HepG2 (cell line): ENCODE data around the gene TMPO. TPM values are rescaled to one million over a fixed set of nuclear protein-coding genes. Genes with fewer than 3 reads are reported as not detected.
"Not testable (repeated sequence)": the region's sequence is repeated elsewhere in the genome, so short reads cannot be mapped to it uniquely, and the experiment has no call there.

Source experiments
- ATAC-seq: fragments of 200-7000 bp; cut with Tn5 transposase; 3 replicates; pipeline ENCODE4 v1.9.1; 2020; ENCODE audit warnings: mild to moderate bottlenecking, moderate library complexity
- BruUV-seq: library from RNA; stranded (reverse); fragments of 400-500 nt; replicated peaks from 2 replicates; lab custom pipeline; 2021; lab: Mats Ljungman, UMichigan
- CTCF ChIA-PET: fragments of 300-600 bp; formaldehyde crosslinking; extraction: SDS; loops from one replicate; lab custom pipeline; 2021; ENCODE audit warnings: low total read pairs, inconsistent platforms, low intra/inter-chr PET ratio; lab: Yijun Ruan, JAX
- POLR2A ChIA-PET: fragments of 350-600 bp; sonication (Branson Sonifier 250); formaldehyde crosslinking; loops from one replicate; lab custom pipeline; 2020; ENCODE audit warnings: antibody characterized with exemption, inconsistent platforms; lab: Yijun Ruan, JAX
- DNase-seq: peaks from one replicate; pipeline ENCODE4 v3.0.0-alpha.2; 2015; ENCODE audit warnings: low spot score
- FAIRE-seq: peaks from 3 replicates; lab custom pipeline; 2011; peaks lifted over from hg19 to GRCh38; lab: Jason Lieb, UNC
- H2AFZ ChIP-seq: one replicate; pipeline ENCODE4 v1.6.1; 2011; ENCODE audit warnings: low read length, inconsistent platforms
- H3K27ac ChIP-seq: fragments of 300-600 bp; 3 replicates; pipeline ENCODE4 v1.8.0; 2011; ENCODE audit warnings: mixed run types, mild to moderate bottlenecking, mixed read lengths, low read length, inconsistent platforms; ENCODE audit not compliant: insufficient read depth; ENCODE audit errors: extremely low read length
- H3K27me3 ChIP-seq, 2 experiments: fragments of 200-600 bp in 1 of 2; 2 replicates in 1 of 2; 3 replicates in 1 of 2; pipeline versions ENCODE4 v1.6.0 to v1.8.0; 2011; ENCODE audit warnings: low read length in 2 of 2, mild to moderate bottlenecking in 2 of 2, moderate library complexity in 2 of 2, inconsistent platforms in 1 of 2; ENCODE audit not compliant: insufficient read depth in 2 of 2, control insufficient read depth in 1 of 2
- H3K36me3 ChIP-seq, 2 experiments: fragments of 200-600 bp in 1 of 2; replicated peaks in 1 of 2; 2 replicates in 1 of 2; 3 replicates in 1 of 2; pipeline versions ENCODE4 v1.5.1 to v1.8.0; 2011; ENCODE audit warnings: low read length in 2 of 2, inconsistent platforms in 1 of 2; ENCODE audit not compliant: insufficient read depth in 2 of 2, control insufficient read depth in 1 of 2
- H3K4me1 ChIP-seq: 2 replicates; pipeline ENCODE4 v1.5.1; 2012; ENCODE audit warnings: low read length, inconsistent platforms; ENCODE audit not compliant: insufficient read depth
- H3K4me2 ChIP-seq: 2 replicates; pipeline ENCODE4 v1.6.0; 2011; ENCODE audit warnings: low read depth, low read length, inconsistent platforms
- H3K4me3 ChIP-seq, 3 experiments: fragments of 200-600 bp in 1 of 3; sonication (generic), shearing (Covaris generic) in 1 of 3; replicated peaks in 1 of 3; 2 replicates each; pipeline ENCODE4 v1.5.1; 2011 to 2016; ENCODE audit warnings: low read length in 3 of 3, inconsistent platforms in 2 of 3, low read depth in 2 of 3, mild to moderate bottlenecking in 2 of 3, control low read depth in 1 of 3, mixed read lengths in 1 of 3; ENCODE audit not compliant: insufficient read depth in 1 of 3
- H3K79me2 ChIP-seq: one replicate; pipeline ENCODE4 v1.6.1; 2011; ENCODE audit warnings: low read length, inconsistent platforms; ENCODE audit not compliant: insufficient read depth
- H3K9ac ChIP-seq: 2 replicates; pipeline ENCODE4 v1.6.0; 2011; ENCODE audit warnings: mild to moderate bottlenecking, low read depth, low read length, inconsistent platforms; ENCODE audit not compliant: insufficient read depth
- H3K9me3 ChIP-seq: 2 replicates; pipeline ENCODE4 v1.5.1; 2012; ENCODE audit warnings: mild to moderate bottlenecking, low read length
- H4K20me1 ChIP-seq: 2 replicates; pipeline ENCODE4 v1.6.0; 2011; ENCODE audit warnings: inconsistent platforms, mild to moderate bottlenecking, low read length, moderate library complexity; ENCODE audit not compliant: insufficient read depth
- HNRNPK ChIP-seq: fragments of 200-400 bp; formaldehyde crosslinking; IDR thresholded peaks from 2 replicates; pipeline ENCODE4 v1.6.1; 2018; ENCODE audit warnings: low read length, low read depth, moderate library complexity, mild to moderate bottlenecking; ENCODE audit not compliant: poor library complexity, severe bottlenecking
- MYPOP ChIP-seq: sonication (generic); formaldehyde crosslinking; IDR thresholded peaks from 2 replicates; pipeline ENCODE4 v1.8.1; 2023; ENCODE audit warnings: mild to moderate bottlenecking, moderate library complexity, missing genetic modification reagents
- ZNF282 ChIP-seq: fragments of 450-650 bp; IDR thresholded peaks from 2 replicates; pipeline ENCODE4 v1.6.1; 2018; ENCODE audit not compliant: partially characterized antibody
- ZNF468 ChIP-seq: sonication (generic); formaldehyde crosslinking; IDR thresholded peaks from 2 replicates; pipeline ENCODE4 v1.8.0; 2022; ENCODE audit warnings: mild to moderate bottlenecking, moderate library complexity, missing genetic modification reagents
- ZNF556 ChIP-seq: sonication (generic); formaldehyde crosslinking; IDR thresholded peaks from 2 replicates; pipeline ENCODE4 v1.4.0; 2020; ENCODE audit warnings: mild to moderate bottlenecking, missing genetic modification reagents, borderline replicate concordance
- ZNF607 ChIP-seq: sonication (generic); formaldehyde crosslinking; IDR thresholded peaks from 2 replicates; pipeline ENCODE4 v1.5.1; 2020; ENCODE audit warnings: missing genetic modification reagents, mild to moderate bottlenecking, borderline replicate concordance
- ZSCAN9 ChIP-seq: IDR thresholded peaks from 2 replicates; pipeline ENCODE4 v1.6.1; 2016; ENCODE audit warnings: borderline replicate concordance
- WGBS: methylation state at CpG from one replicate; pipeline ENCODE4 v1.1.6; 2017; ENCODE audit warnings: low lambda C conversion rate; 5-methylcytosine and 5-hydroxymethylcytosine counted together
- in situ Hi-C: cut with HindIII; loops from 2 replicates; pipeline ENCODE4 v1.10.0; 2017; ENCODE audit warnings: low pct_unique_long_range_greater_than_20kb; ENCODE audit not compliant: extremely low pct_ligation_motif_present
- intact Hi-C: fragments of 100-400 bp; cut with micrococcal nuclease; formaldehyde crosslinking; loops from one replicate; pipeline ENCODE4 v1.10.0; 2022; ENCODE audit not compliant: unreplicated experiment
- polyA plus RNA-seq, 8 experiments: library from polyadenylated mRNA; depleted of rRNA in 3 of 8; stranded (reverse) in 7 of 8; unstranded in 1 of 8; fragments of >200 nt; fragmentation: Illumina TruSeq in 4 of 8; extraction: Trizol in 4 of 8; gene quantifications; 2 replicates each; pipeline versions ENCODE4 v1.2.1 to v1.2.3, GENCODE V29; 2011 to 2016; ENCODE audit warnings: low read depth in 4 of 8, missing spikeins in 1 of 8, mixed read lengths in 1 of 8; ENCODE audit not compliant: insufficient read depth in 1 of 8
- total RNA-seq, 5 experiments: library from RNA; depleted of rRNA; stranded (reverse); fragments of >200 nt; fragmentation: Illumina TruSeq; extraction: Trizol; gene quantifications; 2 replicates each; pipeline ENCODE4 v1.2.3, GENCODE V29; 2016; ENCODE audit warnings: low read depth in 1 of 5

Gene TMPO
- total and polyA plus RNA-seq, 2 of the 13 experiments (the other 11 are each of a cell fraction or from before 2014, with no cell fraction given), result 24.2 to 167 TPM

- Histone ChIP-seq H3K27me3 (no peaks in the 10 kb centered on the region), H3K4me2 (no peak overlapping the region), H3K27ac (no peak overlapping the region), H3K4me3 (no peak overlapping the region), H2AFZ (no peak overlapping the region), H3K36me3 (no peaks in the 10 kb centered on the region), H3K9me3 (no peaks in the 10 kb centered on the region), H3K9ac (no peak overlapping the region), H3K4me1 (peaks cover 20% of the 10 kb centered on the region), H4K20me1 (no peaks in the 10 kb centered on the region), H3K79me2 (no peaks in the 10 kb centered on the region)
- WGBS, result 72% methylated on average over 6 of the region's 6 CpGs
- no peak for FAIRE-seq
- ChIA-PET POLR2A (no interaction called here), CTCF (no interaction called here)
- in situ Hi-C loops (no loop called here), intact Hi-C loops (no loop called here)
- TF ChIP-seq ZNF556 (CRISPR knock-in tag), result no peak
- no peak for DNase-seq
- BruUV-seq, result no TSS peak
- ATAC-seq, result no peak
Observed at GRCh38 chr12:98485792-98486340, 29.5 kb upstream of the TMPO start.

- H3K4me3 ChIP-seq, H2AFZ ChIP-seq, BruUV-seq, H3K36me3 ChIP-seq, H3K9me3 ChIP-seq, intact Hi-C loops, H3K79me2 ChIP-seq, H3K27me3 ChIP-seq, CTCF ChIA-PET, POLR2A ChIA-PET, in situ Hi-C loops, H3K9ac ChIP-seq, H3K27ac ChIP-seq, ATAC-seq, FAIRE-seq, DNase-seq, H4K20me1 ChIP-seq, H3K4me2 ChIP-seq: not testable (repeated sequence)
- H3K4me1 ChIP-seq, result peaks cover 44% of the 10 kb centered on the region
- 88% methylated on average over 9 of the region's 9 CpGs for WGBS
Observed at GRCh38 chr12:98488416-98488815, 27.0 kb upstream of the TMPO start.

DNA sequence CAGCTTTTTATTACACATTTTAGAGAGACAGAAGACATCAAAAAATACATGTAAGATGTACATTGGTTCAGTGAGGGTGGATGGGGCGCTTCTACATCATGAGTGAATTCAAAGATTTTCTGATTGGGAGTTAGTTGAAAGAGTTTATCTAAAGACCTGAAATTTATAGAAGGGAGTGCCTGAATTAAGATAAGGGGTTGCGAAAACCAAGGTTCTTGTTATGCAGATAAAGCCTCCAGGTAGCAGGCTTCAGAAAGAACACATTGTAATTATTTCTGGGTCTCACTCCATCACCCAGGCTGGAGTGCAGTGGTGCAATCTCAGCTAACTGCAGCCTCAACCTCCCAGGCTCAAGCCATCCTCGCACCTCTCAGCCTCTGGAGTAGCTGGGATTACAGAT is 26.2 kb upstream of the TMPO start:
- intact Hi-C loops (no loop called here), in situ Hi-C loops (no loop called here)
- ChIA-PET POLR2A (no interaction called here), CTCF (no interaction called here)
- H3K27me3 ChIP-seq, result no peaks in the 10 kb centered on the region
- peaks cover 51% of the 10 kb centered on the region for H3K4me1 ChIP-seq
- no peak for FAIRE-seq
- ATAC-seq, result no peak
- no peak for DNase-seq
- H4K20me1 ChIP-seq, result no peaks in the 10 kb centered on the region
- H3K4me2 ChIP-seq, result no peak overlapping the region
- no peak overlapping the region for H3K4me3 ChIP-seq
- no peaks in the 10 kb centered on the region for H3K79me2 ChIP-seq
- no peak for TF ChIP-seq ZNF468 (CRISPR knock-in tag)
- no peak for TF ChIP-seq HNRNPK
- no peak for TF ChIP-seq MYPOP (CRISPR knock-in tag)
- TF ChIP-seq ZSCAN9 (CRISPR knock-in tag), result no peak
- TF ChIP-seq ZNF607 (CRISPR knock-in tag), result no peak
- TF ChIP-seq ZNF282, result no peak
- BruUV-seq, result no TSS peak
- H3K9me3 ChIP-seq, result no peaks in the 10 kb centered on the region
- no peak overlapping the region for H3K9ac ChIP-seq
- no peak overlapping the region for H2AFZ ChIP-seq
- H3K36me3 ChIP-seq, result no peaks in the 10 kb centered on the region
- WGBS, result 82% methylated on average over 3 of the region's 3 CpGs
- H3K27ac ChIP-seq, result no peak overlapping the region
